Measurements from ENCODE around the gene ANKRD52.
A peak's percentile ranks its signal among the peaks of the same experiment; 100 is the strongest.
"Not testable (repeated sequence)": the region's sequence is repeated elsewhere in the genome, so short reads cannot be mapped to it uniquely, and the experiment has no call there.

ANKRD52 gene

DNA sequence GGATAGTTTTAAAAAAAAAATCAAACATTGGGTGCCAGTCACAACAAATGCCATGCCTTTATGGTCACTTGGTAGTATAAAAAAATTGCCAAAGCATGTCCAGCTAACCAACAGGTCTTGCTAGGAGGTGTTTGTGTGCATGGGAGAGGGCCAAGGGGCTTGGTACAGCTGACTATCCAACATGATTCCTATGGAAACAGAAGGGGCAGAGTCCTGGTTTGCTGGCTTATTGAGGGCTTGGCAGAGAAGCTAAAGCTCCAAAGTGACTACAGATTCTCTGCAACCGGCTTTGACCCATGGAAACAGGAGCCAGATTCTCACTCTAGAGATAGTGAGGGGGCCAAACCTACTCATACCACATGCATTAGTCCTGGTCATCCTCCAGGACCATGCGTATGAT lies 14.3 kb upstream of the ANKRD52 start:
- DNase-seq (ENCODE audit: low read depth), result not testable (repeated sequence)

DNA sequence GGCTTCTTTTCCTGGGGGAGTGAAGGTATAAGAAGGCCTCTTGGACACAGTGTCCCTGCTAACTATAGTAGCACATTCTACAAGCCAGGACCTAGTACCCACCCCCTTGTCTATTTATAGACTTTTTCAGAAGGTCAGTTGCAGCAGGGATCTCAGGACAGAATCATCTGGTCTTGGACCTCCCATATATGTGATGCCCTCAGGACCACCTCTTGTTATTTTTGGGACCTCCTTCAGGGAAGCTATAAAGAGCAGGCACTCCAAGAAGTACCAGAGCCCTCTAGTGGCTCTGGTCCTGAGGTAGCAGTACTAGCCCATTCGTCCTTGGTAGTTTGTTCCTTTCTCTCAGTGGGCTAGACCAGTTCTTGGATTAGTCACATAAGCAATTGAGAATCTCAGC lies 12.8 kb upstream of the ANKRD52 start:
- no peak for DNase-seq (ENCODE audit: low read depth)

DNA sequence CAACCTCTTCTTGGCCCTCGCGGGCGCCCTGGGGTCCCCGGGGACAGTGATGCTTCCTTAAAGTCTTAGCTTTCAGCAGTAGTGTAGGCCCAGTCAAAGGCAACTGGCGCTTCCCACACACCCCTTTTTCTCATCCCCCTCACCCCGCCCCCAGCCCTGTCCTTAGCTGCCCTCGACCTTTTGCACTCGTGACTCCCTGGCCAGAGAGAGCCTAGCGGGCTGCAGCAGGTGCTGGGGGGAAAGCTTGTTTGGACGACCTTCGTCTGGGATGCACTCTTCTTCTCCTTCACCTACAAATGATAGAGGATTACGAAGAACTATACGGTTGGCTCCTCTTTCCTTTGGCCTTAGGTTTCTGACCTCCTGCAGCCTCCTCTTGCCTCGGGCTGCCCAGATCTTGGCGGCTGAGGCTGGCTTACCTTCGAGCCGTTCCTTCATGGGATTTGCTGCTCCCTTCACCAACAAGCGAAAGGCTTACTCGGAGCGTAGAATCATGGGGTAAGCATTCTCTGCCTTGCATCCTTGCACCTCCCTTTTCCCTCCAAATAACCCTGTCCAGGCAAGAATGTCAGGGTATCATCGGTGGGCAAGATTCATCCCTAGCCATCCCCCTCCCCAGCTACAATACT lies 9.4 kb upstream of the ANKRD52 start:
- no peak for DNase-seq (ENCODE audit: low read depth)

DNA sequence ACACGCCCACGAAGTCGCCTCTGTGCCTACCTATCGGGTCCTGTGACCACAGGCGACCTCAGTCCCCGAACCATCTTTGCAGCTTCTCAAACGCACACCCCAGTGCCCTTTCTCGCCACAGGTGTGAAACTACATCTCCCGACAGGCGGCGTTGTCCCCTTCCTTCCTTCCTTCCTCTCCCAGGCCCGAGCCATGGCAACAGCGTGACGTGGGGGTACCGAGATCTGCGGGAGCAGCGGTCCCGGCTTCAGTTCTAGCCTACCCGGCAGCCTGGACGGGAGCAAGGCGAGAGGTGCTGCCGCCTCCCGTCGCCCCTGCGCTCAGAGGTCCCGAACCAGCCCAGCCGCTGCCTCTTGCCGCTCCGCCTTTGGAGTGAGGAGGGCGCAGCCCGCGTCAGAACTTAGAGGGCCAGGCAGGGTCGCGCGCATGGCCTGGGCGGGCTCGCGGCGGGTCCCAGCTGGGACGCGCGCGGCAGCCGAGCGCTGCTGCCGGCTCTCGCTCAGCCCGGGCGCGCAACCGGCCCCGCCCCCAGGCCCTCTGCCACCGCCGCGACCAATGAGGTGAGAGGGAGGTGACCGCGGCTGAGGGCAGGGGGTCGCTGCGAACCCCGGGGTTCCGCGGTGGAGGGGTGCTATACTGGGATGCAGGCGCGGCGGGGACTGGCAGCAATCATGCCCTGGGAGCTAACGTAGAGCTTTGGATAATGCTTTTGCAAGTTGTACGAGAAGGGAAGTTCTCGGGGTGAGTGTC lies 8.7 kb upstream of the ANKRD52 start, which contains the start of gene COQ10A:
Gene COQ10A (plus strand): TSS at position 250 of the 750 bp plus-strand sequence. CDS start 177 bp downstream, at position 427.
- peak; percentile 83 for DNase-seq (ENCODE audit: low read depth)

DNA sequence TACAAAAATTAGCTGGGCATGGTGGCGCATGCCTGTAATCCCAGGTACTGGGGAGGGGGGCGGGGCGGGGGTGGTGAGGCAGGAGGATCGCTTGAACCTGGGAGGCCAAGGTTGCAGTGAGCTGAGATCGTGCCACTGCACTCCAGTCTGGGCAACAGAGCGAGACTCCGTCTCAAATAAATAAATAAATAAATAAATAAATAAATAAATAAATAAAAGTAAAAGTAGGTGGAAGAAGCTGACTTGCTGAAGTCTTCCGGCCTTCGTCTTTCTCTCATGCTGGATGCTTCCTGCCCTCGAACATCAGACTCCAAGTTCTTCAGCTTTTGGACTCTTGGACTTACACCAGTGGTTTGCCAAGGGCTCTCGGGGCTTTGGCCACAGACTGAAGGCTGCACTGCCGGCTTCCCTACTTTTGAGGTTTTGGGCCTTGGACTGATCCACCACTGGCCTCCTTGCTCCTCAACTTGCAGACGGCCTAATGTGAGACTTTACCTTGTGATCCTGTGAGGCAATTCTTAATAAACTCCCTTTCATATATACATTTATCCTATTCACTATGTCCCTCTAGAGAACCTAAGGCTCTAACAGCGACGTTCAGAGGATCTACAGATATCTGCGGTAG lies 8.0 kb upstream of the ANKRD52 start:
- DNase-seq (ENCODE audit: low read depth), result not testable (repeated sequence)

DNA sequence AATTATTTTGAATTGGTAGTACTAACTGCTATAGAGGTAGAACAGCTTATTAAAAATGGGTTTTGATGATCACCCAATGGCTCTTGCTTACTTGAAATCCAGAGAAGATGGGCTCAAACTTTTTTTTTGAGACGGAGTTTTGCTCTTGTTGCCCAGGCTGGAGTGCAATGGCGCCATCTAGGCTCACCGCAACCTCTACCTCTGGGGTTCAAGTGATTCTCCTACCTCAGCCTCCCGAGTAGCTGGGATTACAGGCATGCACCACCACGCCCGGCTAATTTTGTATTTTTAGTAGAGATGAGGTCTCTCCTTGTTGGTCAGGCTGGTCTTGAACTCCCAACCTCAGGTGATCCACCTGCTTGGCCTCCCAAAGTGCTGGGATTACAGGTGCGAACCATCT lies 4.8 kb upstream of the ANKRD52 start:
- DNase-seq (ENCODE audit: low read depth), result not testable (repeated sequence)

DNA sequence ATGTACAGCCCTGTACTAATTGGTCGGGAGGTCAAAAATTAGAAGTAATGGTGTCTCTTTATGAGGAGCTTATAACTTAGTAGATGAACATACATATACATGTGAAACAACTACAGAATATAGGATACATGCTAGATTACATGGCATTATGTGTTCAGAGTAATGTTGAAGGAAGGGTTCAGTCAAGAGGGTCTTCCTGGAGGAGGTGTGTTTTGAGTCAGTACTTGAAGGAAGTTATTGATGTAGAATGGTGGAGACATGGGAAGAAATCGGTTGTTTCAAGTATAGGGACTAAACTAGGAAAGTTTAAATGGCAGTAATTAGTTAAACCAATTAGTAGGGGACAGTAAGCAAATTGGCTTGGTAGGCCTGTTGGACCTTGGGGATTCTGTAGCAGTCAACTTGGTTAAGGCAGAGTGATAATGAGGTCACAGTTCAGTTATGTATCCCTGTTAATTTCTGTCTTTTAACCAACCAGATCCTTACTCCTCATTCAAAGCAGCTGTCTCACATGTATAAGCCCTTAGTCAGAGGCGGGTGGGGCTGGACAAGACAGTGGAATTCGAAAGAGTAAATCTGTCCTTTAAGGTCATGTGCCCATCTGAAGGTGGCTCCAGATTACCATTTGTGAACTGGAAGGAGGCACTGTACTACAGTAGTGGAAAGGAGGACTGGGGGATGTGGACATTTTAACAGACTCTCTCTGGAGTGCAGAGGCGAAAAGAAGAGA lies 3.5 kb upstream of the ANKRD52 start:
- DNase-seq (ENCODE audit: low read depth), result no peak

DNA sequence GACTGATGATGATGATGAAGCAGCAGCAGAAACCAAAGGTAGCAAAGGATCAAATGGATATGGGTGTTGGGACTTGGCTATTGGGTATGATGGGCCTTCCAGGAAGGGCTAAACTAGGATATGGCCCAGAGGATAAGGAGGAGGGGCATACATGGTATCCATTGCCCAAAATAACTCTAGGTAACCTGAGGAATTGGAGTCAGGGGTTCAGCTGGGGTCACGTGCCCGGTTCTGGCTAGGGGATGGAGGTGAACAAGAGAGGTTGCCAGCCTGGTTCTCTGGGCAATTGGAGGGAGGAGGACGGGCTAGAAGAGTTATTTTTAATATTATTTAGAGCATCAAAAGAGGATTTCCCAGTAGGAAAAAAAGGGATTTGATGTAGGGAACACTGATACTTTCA lies 2.7 kb upstream of the ANKRD52 start:
- DNase-seq (ENCODE audit: low read depth), result no peak

DNA sequence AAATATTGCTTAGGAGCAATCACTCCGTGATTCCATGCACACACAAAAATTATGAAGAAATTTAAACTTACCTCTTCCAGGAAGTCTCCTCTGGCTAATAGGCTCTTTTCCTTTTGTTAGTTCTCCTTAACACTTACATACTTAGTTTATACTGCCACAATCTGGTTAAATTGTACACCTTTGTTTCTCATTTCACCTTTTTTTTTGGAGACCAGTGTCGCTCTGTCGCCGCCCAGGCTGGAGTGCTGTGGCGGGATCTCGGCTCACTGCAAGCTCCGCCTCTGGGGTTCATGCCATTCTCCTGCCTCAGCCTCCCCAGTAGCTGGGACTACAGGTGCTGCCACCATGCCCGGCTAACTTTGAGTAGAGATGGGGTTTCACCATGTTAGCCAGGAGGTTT lies 2.2 kb upstream of the ANKRD52 start:
- DNase-seq (ENCODE audit: low read depth), result no peak

DNA sequence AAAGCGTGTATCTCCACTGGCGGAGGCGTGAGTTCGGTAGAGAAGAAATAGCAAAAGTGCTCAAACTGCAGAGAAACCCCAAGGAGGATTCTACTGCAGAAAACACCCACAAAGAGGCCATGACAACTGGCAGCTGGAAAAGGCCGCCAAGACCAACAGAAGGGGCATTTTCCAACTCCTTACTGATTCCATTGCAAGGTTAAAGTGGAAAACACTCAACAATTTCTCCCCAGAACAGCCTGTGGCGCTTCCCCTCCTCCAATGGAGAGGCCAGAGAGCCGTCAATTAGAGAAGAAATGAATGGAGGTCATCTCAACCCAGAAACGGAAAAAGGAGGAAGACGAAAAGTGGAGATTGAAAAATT lies 618 bp upstream of the ANKRD52 start:
- no peak for DNase-seq (ENCODE audit: low read depth)

DNA sequence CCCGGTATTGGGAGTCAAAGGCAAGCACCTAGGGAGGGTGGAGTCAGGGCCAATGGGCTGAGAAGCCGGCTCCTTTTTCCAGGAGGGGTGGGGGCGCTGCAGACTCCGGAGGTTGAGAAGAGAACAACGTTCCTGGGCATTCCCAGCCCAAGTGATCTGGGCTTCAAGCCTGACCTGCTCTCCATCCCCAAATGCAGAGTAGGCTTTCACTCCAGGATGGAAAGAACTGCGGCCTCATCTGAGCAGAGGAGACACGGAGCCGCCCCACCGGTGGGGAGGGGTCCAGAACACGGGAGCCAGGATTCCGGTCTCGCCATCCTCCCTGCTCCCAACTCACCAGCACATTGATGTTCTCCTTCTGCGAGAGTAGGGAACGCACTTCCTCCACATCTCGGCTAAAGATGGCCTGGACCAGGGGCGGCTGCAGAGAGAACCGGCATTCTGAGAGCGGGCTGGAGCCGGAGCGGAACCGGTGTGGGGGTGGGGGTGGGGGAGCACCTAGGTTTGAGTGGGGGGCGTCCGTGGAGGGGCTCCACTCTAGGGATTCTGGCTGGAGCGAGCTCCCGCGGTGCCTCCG lies 605 bp downstream of the ANKRD52 start:
- no peak for DNase-seq (ENCODE audit: low read depth)

DNA sequence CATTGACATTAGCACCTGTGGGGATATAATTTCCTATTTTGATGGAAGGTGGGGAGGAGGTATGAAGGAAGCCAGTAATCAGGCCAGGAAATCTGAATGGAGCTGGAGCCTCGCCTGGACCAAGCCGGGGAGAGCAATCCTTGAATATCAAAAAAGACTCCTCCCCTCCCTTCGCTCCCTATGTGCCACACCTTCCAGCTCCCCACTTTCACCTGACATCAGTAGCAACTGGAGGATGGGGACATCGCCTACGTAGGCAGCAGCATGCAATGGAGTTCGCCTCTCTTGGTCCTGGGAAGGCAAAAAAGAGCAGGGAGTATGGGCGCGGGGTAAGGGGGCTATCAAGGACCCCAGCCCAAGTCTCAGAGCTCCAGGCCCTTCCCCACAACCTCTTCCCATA lies 1.1 kb downstream of the ANKRD52 start:
- no peak for DNase-seq (ENCODE audit: low read depth)

DNA sequence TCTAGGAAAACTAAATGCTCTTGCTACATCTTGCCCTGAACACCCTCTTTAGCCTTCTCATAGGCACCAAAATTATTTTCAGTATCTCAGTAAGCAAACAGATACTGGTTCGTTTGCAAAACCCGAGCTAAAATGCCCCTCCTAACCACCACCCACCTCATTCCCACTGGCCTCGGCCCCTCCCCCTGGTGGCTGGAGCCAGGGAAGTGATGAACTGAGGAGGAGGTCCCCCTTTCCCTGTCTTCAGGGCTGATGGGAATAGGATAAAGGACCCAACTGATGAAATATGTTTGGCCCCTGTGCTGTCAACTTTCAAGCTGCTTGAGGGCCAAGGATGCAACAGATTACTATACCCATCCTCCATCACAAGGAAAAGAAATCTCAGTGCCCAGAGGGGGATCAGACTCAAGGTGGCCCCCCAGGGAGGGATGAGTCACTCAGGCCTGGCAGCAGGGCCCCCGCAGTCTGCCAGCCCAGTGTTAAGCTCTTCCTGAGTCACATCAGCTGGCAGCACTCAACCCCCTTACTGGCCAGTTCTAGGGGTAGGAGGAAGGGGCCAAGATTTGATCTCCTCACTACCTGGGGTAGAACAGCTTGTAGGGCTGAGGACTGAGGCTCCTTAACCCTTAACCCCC lies 1.7 kb downstream of the ANKRD52 start:
- DNase-seq (ENCODE audit: low read depth), result no peak

DNA sequence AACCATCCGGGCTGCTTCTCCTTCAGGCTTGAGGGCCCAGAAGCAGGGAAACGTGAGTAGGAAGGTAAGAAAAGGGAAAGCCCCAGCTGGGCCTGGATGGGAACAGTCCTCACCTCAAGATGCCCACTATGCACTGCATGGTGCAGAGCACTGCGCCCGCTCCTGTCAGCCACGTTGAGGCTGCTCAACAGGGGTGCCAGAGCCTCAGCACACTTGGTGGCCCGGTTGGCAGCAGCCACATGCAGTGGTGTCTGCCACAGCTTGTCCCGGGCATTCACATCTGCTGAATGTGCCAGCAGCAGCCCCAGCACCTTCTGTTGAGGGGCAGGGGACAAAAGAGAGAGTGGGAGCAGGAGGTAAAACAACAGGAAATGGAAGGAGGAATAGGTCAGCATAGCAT lies 2.5 kb downstream of the ANKRD52 start:
- DNase-seq (ENCODE audit: low read depth), result no peak

DNA sequence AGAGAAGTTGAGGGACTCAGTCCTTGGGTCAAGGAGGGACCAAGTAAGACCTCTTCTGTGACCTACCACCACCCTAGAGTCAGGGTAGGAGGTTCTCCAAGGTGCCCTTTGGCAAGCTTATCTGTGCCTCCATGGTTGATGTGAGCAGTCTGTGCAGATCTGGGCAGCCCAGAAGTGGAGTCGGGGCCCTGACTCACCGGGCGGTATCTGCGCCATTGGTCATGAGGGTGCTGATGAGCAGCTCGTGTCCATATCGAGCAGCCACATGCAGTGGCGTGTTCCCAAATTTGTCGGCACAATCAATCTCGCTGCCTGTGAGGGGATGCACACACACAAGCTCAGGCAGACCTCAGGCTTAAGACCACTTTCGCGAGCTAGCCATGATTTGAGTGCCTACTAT lies 5.1 kb downstream of the ANKRD52 start:
- DNase-seq (ENCODE audit: low read depth), result no peak

DNA sequence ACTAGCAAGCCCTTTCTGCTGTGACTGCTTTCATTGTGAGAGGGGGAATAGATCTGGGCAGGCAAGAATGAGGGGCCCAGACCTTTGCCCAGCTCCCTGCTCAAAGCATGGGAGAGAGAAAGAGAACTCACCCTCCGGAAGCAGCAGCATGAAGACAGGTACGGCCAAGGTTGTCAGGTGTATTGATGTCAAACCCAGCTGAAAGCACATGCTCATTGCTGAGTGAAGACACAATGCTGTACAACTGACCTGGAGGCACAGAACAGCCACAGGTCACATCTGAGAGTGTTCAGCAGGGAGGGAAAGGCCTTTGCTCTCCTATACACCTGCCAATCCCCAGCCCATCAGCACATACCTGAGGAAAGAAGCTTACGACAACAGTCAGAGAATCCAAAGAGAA lies 5.5 kb downstream of the ANKRD52 start:
- DNase-seq (ENCODE audit: low read depth), result no peak

DNA sequence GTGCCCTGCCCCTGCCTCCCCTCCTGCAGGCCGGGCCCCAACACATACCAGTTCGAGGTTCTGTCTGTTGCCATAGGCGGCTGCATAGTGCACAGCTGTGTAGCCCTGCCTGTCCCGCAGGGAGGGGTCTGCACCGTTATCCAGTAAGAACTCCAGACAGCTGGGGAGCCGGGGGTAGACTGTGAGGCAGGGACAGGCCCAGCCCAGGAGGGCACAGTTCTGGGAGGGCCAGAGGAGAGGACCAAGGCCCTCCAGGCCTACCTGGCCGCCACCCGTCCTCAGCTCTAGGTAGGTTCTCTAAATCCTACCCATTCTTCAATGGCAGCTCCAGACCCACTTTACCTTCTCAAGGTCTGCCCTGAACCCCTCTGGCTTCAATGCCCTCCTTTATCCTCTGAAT lies 9.5 kb downstream of the ANKRD52 start:
- DNase-seq (ENCODE audit: low read depth), result no peak

DNA sequence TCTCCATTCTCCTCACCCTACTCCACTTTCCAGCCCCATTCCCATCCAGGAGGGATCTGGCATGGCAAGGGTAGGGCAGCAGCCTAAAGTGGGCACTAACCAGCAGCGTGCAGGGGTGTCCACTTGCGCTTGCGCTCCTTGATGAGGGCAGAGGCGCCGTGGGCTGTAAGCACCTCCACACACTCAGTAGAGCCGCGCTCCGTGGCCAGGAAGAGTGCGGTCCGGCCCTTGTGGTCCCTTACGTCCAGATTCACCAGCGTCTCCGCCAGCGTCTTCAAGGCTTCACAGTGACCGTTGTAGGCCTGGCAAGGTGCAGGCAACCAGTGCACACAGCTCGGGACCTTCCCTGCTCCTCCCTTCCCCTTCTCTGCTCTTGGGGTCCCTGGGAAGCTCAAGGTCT lies 10.3 kb downstream of the ANKRD52 start:
- no peak for DNase-seq (ENCODE audit: low read depth)

DNA sequence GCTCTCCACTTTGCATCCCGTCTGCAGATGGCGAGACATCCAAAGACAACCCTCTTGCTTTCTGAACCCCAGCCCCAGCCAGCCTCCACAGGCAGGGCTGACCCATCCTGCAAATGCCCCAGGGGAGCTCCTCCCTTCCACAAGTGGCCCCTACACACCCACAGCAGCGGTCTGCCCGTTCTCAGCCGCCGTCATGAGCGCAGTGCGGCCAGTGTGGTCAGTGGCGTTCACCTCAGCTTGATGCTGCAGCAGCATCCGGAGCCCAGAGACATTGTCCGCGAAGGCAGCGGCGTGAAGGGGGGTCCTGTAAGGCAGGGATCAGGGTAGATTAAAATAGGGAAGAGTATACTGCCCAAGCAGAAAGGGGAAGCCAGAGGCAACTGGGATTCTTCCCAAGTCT lies 13.7 kb downstream of the ANKRD52 start:
- no peak for DNase-seq (ENCODE audit: low read depth)

DNA sequence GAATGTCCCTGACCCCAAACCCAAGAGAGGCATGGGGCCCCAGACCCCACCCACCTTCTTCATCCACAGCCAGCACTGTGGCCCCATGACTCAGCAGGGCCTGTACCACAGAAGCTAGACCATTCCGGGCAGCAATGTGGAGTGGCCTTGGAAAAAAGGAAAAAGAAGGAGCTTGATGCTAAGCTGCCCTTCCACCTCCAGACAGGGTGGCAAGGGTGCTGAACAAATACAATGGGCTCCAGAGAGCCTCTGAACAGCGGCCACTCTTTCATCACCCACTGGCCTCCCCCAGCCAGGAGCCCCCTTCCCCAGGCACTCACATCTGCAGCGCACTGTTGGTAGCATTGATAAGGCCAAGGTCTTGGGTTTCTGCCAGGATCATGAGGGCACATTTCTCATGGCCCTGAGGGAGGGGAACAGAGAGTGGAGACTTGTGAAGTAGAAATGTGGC lies 14.4 kb downstream of the ANKRD52 start:
- no peak for DNase-seq (ENCODE audit: low read depth)

DNA sequence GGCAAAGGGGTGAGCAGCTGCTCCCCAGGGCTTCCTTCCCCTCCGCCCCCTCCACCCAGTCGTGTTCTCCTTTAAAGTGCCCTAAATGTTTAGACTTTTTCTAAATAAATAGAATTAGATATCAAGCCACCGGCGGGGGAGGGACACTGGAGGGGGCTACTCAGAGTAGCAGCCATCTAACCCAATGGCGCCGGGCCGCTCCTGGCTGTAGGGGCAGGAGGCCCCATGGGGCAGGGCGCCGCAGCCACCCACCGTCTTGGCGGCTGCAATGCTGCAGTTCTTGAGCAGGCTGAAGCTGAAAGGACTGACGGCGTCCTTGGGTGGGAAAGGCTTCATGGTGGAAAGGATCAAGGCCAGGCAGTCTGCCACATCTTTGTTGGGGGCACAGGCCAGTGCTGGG lies 15.2 kb downstream of the ANKRD52 start:
- no peak for DNase-seq (ENCODE audit: low read depth)
